ENCODE results near the gene STAB1.

DNA sequence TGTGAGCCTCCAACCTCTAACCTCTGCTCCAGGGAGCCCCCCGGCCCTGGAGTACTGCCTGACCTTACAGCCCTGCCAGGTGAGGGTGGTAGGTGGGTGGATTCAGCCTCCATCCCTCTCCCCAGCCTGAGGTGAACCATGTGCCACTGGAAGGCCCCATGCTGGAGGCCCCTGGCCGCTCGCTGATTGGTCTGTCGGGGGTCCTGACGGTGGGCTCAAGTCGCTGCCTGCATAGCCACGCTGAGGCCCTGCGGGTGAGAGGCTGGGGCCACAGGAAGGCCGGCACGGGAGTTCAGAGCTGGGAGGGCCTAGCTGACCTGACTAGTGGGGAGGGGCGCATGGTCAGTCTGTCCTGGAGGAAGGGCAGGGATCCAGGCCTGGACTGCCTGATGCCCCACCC lies 19.4 kb downstream of the STAB1 start:
- TF ChIP-seq, protein P1, sequence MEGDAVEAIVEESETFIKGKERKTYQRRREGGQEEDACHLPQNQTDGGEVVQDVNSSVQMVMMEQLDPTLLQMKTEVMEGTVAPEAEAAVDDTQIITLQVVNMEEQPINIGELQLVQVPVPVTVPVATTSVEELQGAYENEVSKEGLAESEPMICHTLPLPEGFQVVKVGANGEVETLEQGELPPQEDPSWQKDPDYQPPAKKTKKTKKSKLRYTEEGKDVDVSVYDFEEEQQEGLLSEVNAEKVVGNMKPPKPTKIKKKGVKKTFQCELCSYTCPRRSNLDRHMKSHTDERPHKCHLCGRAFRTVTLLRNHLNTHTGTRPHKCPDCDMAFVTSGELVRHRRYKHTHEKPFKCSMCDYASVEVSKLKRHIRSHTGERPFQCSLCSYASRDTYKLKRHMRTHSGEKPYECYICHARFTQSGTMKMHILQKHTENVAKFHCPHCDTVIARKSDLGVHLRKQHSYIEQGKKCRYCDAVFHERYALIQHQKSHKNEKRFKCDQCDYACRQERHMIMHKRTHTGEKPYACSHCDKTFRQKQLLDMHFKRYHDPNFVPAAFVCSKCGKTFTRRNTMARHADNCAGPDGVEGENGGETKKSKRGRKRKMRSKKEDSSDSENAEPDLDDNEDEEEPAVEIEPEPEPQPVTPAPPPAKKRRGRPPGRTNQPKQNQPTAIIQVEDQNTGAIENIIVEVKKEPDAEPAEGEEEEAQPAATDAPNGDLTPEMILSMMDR (IDR thresholded peaks at IDR 0.05): no peak
- no peak for TF ChIP-seq POLR2A (IDR thresholded peaks at IDR 0.05)

Measured in testis (tissue), 2 donors.